ENCODE measurements around the gene ABHD17C.

GRCh38 chr15:80727596-80727995 is 32.5 kb downstream of the ABHD17C start:
- no peak for TF ChIP-seq POLR2A (IDR thresholded peaks at IDR 0.05; ENCODE audit: low read depth, low read length)
- no peak for TF ChIP-seq CTCF (IDR thresholded peaks at IDR 0.05; ENCODE audit: extremely low read depth in 1 of 2, insufficient read depth in 1 of 2, low read depth in 1 of 2, low read length in 2 of 2)
- TF ChIP-seq POLR2AphosphoS5 (IDR thresholded peaks at IDR 0.05; ENCODE audit: insufficient read depth, low read depth, low read length), result no peak
- TF ChIP-seq MAX (IDR thresholded peaks at IDR 0.05; ENCODE audit: insufficient read depth, insufficient read length), result no peak
- TF ChIP-seq JUN (IDR thresholded peaks at IDR 0.05; ENCODE audit: borderline replicate concordance, insufficient read depth, insufficient read length, low read depth), result no peak

Measured in endothelial cell of umbilical vein (primary cell).